K562 (cell line): ENCODE results near the gene MEX3A.

Experiments used
- ARID2 ChIP-seq: fragments of 450-650 bp; IDR thresholded peaks from 2 replicates; pipeline ENCODE4 v1.6.1; 2017; ENCODE audit warnings: antibody characterized with exemption, mild to moderate bottlenecking
- CTCF ChIP-seq, 3 experiments: IDR thresholded peaks in 2 of 3; conservative IDR thresholded peaks in 1 of 3; 2 replicates each; pipeline ENCODE4 v1.5.1; 2011 to 2012; ENCODE audit warnings: low read length in 3 of 3, mild to moderate bottlenecking in 3 of 3, control low read depth in 2 of 3, improper control_type of control experiment in 1 of 3, inconsistent platforms in 1 of 3, low read depth in 1 of 3, mixed read lengths in 1 of 3, moderate library complexity in 1 of 3; ENCODE audit not compliant: insufficient read depth in 2 of 3

GRCh38 chr1:156025876-156026275, 56.4 kb downstream of the MEX3A start:
- peak; percentile 89 to 98 (median 90) for TF ChIP-seq CTCF (IDR thresholded peaks at IDR 0.05 in 2 of 3, conservative IDR thresholded peaks at IDR 0.05 in 1 of 3; ENCODE audit: insufficient read depth in 2 of 3, low read depth in 1 of 3, low read length in 3 of 3)
- no peak for TF ChIP-seq ARID2
